HG02885 (cell line): ENCODE results near the gene ZNF668.
"Not testable (repeated sequence)": the region's sequence is repeated elsewhere in the genome, so short reads cannot be mapped to it uniquely, and the experiment has no call there.

ENCODE experiments used
- ATAC-seq: cut with Tn5 transposase; IDR thresholded peaks from one replicate; pipeline ENCODE4 v1.9.1; 2021; ENCODE audit warnings: mild to moderate bottlenecking; ENCODE audit not compliant: unreplicated experiment, poor library complexity

ZNF668 gene

DNA sequence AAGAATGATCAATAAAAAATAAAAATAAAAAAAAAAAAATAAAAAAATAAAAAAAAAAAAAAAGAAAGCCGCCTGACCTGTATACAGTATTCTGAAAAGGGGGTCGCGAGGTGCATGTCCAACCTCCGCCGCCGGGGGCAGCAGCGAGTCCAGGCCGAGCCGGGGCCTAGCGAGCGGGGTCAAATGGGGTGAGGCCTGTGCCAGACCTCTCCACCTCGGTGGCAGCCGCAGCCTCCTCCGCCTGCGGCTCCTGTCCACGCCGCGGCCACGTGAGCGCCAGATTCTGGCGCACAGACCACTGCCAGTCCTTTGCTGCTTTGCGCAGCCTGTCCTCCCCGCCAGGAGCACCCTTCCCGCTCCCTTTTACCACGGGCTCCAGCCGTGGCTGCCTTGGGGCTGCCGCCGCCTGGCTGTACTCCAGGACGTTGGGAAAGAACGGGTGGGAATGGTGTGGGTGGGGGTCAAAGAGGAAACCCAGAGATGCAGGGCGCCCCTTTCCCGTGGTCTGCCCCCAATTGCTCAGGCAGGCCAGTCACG lies 31.7 kb upstream of the ZNF668 start:
- ATAC-seq: no peak

DNA sequence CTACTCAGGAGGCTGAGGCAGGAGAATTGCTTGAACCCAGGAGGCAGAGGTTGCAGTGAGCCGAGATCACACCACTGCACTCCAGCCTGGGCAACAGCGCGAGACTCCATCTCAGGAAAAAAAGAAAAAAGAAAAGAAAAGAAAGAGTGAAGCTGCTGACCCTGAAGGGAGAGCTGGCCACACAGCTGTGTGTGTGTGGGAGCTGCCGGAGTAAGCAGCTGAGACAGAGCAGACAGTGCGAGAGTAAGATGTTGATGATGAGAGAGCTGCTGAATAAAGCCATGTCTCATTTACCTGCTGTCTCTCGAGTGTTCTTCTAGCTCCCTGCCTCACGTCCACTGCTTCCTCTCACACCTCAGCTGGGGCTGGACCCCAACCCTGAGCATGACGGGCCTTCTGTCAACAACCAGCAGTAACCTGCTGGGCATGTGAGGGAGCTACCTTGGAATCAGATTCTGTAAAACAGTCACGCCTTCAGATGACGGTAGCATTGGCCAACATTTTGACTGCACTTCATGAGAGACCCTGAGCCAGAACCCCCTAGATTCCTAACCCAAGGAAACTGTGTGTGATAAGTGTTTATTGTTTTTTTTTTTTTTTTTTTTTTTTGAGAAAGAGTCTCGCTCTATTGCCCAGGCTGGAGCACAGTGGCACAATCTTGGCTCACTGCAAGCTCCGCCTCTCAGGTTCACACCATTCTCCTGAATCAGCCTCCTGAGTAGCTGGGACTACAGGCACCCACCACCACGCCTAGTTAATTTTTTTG lies 27.0 kb upstream of the ZNF668 start:
- ATAC-seq: not testable (repeated sequence)

DNA sequence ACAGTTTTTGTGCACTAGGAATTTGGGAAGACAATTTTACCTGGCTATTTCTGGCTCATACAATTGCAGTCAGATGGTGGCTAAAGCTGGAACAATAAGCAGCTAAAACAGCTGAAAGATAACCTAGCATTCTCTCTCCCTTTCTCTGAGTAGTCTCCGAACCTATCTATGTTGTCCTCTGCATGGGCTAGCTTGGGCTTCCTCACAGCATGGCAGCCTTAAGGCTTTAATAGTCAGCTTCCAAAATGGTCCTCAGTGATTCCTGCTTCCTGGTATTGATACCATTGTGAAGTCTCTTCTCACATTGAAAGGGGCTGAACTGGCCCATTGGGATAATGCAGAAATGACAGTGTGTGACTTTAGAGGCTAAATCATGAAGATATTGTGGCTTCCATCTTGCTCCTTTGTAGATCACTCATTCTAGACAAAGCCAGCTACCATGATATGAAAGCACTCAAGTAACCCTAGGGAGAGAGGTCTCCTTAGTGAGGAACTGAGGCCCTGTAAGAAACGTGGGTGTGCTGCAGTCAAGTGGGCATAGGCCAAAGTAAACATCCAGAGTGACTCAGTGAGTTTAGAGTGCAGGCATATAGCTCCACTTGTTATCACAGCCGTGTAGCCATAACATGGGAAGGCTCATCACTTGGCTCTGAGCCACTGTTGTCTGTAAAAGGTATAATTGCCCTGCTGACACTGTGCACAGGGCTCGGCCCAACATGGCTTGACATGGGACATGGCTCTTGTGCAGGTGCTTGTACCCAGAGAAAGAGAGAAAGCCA lies 26.0 kb upstream of the ZNF668 start:
- ATAC-seq: no peak

DNA sequence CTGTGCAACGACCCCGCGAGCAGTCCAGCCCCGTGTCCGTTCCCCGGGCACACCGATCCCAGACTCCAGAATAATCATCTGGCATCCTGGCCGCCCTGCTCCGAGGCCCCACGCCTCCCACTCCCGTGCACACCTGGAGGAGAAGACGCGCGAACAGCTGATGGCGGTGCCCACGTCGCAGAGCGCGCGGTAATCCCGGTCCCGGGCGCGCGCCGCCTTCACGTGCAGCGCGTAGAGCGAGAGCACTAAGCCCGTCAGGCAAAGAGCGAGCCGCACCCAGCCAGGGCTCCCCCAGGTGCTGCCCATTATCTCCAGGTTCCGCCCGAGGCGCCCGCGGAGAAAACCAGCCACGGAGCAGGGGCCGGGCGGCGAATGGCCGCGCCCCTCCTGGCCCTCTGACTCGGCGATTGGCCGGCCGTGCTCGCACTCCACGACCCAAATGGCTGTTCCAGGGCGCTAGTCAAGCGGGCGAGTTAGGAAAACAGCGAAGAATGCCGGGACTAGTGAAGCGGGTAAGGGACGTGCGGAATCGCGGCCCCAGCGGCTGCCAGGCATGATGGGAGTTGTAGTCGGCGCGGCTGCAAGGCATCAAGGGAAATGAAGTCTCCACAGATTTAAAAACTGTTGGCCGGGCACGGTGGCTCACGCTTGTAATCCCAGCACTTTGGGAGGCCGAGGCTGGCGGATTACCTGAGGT lies 20.5 kb upstream of the ZNF668 start, which contains the start of gene VKORC1:
Gene VKORC1, minus strand, starts transcription at position 374 of the 697 bp plus-strand sequence. Its CDS starts 68 bp downstream, at position 306.
- ATAC-seq: peak; percentile 85

DNA sequence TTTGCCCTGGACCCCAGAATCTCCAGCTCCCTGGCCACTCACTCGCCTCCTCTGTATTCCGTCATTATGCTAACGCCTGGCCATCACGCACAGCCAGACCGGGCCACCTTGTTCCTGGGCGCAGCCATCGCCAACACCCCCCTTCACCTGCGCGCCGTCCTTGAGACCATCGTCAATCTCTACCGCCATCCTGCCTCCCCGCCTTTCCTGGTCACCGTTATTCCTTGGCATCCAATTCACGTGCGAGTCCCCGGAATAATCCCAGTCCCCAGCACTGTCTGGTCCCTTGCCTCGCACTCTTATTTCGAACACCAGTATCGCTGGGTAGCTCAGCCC lies 20.0 kb upstream of the ZNF668 start:
- ATAC-seq: peak; percentile 5

DNA sequence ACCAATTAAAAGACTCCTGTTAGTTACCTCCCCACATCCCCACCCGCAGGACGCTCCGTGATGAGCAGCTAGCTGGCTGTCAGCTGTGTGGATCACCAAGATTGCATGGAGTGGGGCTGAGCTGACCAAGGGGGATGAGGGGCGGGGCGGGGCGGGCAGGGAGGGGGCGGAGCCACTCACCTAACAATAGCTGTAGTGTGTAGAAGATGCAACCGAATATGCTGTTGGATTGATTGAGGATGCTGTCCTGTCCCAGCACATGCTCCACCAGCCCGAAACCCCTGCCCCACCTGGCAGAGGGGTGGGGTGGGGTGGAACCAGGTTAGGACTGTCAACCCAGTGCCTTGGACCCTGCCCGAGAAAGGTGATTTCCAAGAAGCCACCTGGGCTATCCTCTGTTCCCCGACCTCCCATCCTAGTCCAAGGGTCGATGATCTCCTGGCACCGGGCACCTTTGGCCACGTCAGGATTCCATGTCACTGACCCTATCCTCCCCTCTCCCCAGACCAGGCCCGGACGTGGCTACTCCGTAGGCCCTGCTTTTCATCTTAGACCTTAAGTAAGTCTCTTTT lies 19.2 kb upstream of the ZNF668 start:
- ATAC-seq: no peak

DNA sequence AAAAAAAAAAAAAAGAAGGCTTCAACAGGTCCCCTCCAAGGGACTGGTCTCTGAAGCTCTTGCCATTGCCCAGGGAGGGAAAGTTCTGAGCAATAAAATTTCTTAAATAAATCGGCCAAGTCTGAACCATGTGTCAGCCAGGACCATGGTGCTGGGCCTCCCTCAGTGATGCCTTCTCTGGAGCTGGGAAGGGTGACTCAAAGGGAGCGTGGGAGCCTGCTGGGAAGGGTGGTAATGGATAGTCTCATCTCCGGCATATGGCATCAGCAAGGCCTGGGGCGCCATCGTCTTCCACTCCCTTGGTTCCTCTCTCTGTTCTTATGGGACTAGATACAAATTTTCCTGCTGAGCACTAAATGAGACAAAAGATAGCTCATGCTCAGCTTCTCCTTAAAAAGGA lies 18.3 kb upstream of the ZNF668 start:
- no peak for ATAC-seq

DNA sequence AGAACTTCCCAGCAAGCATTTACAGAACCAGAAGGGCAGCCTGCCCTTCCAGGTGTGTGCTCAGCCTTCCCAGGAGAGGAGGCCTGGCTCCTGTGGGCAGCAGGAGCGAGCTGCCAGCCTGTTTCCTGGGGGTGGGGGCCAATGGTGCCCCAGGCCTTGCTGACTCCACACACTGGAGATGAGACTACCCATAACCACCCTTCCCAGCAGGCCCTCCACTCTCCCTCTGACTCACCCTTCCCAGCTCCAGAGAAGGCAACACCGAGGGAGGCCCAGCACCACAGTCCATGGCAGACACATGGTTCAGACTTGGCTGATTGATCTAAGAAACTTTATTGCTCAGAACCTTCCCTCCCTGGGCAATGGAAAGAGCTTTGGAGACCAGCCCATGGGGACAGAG lies 16.5 kb upstream of the ZNF668 start:
- no peak for ATAC-seq

DNA sequence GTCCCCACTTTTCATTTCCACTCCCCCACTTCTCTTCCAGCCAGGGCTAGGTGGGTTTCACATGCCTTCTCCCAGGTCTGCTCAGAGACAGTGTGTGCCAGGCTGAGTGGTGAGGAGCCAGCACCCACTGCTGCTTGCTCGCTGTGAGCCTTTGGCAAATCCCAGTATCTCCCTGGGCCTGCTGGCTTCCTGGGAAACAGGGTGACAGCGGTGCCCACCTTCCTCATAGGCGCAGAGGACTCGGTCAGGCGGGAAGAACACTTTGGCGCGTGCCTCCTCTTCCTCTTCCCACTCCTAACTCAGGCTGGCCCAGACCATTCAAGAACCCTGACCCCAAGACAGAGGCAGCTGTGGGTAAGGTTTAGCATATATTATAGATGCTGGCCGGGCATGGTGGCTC lies 15.2 kb upstream of the ZNF668 start:
- ATAC-seq: no peak

DNA sequence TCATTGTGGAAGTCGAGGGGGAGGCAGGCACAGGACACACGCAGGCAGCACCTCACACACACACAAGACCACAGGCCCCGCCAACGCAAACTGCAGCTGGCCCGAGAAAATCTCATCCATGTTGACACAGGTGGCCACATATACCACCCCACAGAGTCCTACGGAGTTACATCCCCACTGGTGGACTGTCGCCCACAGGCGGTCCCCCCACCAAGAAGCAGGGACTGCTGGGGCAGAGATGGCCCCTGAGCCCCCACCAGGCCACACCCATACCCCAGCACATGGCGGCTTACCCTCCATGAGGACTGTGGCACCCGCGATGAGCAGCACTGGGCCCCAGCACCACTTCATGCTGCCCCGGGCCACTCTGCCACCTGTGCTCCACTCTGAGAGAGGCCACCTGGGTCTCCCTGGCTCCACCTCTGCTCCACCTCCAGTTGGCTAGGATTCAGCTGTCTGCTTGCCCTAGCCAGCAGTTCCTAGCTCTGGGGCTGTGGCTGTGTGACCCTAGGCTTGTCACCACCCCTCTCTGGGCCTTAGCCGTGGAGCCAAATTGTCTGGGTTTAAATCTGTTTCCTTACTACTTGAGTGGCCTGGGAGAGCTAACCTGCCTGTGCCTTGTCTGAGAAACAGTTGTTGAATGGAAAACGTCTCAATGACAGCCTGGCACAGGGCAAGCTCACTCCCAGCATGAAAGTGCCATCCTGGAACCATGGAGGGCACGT lies 14.6 kb upstream of the ZNF668 start, which contains the start of gene PRSS53:
Gene PRSS53, minus strand, starts transcription at position 485 of the 725 bp plus-strand sequence. Its CDS starts 134 bp downstream, at position 351.
- no peak for ATAC-seq

DNA sequence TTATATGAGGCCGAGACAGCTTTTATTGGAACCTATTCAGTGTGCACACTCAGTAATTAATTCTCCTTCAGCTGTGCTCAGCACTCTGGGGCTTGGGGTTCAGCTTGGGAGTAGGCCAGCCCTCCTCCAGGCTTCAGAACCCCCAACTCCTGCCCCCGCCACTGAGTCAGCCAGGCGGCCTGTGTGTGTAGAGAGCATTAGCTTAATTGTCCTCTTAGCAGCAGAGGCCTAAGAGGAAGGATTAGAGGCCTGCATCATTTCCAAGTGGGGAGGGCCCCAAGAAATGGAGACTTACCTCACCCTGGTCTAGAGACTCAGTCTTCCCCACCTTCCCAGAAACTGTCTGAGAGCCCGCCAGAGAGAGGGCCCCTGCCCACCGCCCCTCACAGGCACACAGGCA lies 13.9 kb upstream of the ZNF668 start:
- no peak for ATAC-seq

DNA sequence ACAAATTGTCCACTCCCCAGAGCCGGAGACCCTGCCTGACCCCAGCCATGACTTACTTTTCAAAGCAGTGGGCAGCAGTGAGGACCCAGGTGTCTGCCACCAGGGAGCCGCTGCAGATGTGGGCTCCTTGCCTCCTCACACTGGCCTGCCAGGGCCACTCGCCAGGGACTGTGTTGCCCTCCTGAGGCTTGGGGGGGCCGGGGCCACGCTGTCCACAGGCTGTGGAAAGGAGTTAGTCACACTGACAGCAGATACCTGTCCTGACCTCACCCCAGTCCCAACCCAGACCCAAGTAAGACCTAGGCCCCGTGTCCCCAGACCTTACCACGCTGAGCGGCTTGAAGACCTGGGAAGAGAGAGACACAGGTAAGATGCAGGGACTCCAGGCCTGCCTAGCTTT lies 13.4 kb upstream of the ZNF668 start:
- ATAC-seq: no peak

DNA sequence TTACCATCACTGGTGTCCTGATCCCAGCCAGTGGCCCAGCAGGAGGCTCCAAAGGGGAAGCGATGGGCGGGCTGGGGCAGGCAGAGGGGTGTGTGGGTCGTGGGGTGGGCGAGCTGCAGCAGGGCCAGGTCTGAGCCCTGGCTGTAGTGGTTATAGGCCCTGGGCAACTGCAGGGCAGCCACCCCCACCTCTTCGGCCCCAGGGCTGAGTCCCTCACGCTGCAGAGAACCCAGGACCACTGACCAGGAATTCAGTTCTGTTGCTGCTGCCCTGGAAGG lies 12.5 kb upstream of the ZNF668 start:
- ATAC-seq: no peak

DNA sequence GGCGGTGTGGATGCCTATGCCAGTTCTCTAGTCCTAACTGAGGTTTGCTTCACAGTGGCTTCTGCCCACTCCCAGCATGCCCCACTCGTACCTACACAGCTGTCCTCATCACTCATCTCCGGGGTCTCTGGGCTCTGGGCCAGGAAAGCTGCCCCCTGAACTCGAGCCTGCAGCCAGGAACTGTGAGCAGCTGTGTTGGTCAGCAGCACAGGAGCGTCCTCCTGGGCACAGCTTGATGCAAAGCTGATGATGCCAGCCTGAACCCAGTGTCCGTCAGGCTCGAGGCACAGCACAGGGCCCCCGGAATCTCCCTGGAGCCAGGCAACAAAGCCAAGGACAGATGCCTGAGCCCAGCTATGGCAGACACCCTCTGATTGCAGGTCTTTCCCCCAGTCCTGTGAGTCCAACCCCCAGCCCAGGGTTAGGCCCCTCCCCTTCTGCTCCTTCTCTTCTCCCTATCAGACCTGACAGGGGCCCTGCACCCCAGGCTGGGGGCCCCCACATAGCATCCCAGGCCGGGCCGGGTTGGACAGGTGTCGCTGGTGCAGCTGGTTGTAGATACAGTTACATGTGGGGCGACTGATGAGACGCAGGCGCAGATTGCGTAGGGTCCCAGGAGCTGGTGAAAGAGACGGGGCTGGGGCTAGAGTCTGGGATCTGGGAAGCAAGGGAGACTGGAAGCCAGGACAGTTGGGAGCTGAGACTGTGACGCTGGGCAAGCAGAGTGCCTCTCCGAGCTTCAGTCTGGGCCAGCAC lies 12.0 kb upstream of the ZNF668 start:
- ATAC-seq: no peak

DNA sequence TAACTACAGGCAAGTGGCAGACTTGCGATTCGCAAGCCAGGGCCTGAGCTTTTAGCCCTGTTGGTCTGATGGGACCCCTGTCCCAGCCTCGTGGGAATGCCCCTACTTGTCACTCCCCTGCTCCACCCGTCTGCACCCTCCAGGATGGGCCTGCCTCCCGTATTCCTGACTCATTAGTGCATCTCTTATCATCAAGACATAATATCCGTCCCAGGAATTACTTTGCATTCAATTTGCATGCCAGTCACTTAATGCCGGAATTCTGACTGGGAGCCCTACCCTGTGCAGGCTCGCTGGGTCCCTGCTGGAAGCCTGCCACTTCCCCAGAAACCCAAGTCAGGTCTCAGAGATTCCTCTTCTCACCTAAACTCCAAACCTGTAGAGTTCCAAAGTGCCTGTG lies 11.4 kb upstream of the ZNF668 start:
- ATAC-seq: no peak

DNA sequence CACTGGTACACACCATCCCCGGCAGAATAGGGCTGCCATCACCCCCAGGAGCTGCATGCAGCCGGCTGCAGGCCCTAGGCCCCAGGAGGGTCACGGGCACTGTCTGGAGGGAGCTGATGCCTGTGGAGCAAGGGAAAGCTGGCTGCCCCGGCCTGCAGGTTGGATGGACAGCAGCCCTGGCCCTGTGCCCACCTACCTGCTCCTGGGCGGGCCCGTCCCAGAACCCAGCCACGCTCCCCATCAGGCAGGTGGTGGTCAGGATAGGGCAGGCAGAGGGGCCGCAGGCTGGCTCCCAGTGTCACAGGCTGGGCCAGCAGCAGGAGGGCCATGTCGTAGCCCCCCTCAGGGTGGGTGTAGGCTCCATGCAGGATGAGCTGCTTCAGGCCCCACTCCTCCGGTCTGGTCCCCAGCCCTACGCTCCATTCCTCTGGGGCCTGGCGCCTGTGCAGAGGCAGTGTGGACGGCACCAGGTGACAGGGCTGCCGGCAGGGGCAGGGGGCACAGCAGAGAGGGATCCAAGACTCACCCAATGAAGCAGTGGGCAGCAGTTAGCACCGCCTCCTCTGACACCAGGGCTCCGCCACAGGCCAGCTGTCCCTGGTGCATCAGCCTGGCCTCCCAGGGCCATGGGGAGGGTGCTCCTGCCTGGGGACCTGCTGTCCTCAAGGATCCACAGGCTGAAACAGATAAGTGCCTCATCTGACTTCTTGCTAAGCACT lies 10.7 kb upstream of the ZNF668 start:
- no peak for ATAC-seq

DNA sequence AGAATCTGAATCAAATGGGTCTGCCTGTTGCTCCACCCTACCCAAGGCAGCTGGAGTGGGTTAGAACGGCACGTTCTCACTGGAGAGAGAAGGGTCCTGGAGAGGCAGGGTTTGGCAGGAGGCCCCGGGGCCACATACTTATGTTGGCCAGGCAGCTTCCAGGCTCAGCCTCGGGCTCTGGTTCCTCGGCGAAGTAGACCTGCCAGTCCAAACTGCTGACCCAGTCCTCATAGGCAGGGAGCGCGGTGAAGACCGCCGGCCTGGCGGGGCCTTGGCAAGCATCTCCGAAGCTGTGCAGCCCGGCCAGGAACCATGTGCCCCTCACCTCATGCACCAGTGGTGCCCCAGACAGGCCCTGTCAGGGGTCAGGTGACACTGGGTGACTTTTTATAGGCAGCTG lies 9.9 kb upstream of the ZNF668 start:
- ATAC-seq: no peak

DNA sequence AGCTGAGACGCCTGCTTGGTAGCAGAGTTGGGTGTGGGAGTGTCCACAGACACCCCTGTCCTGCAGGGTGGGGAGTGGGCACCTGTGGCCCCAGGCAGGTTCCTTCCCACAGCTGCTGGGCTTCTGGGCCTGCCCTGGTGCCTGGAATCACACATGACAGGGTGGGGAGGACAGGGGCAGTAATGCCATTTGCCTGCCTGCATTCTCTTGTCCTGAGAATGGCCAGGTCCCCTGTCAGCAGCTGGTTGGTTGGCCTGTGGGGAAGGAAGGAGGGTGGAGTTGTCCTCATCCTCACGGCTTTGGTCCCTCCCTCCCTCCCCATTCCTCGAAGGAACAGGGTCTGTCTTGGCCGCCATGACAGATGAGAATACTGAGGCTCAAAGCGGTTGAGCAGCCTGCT lies 9.5 kb upstream of the ZNF668 start:
- ATAC-seq: no peak

DNA sequence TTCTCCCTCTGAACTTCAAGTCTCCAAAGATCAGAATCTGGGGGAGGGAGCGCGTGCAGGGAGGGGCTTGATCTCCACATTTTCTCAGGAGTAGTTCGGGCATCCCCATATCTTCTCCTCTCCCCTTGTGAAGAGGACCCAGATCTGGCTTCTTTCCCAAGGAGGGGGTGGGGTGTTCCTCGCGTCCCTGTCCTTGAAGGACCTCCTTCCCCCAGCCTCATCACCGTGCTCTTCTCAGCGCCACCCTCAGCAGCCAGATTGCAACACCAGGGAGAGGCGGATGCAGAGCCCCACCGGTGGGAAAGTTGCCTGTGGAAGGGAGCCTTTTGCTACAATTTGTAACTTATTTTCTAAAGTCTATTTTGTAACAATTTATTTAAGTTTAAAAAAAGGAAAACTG lies 9.0 kb upstream of the ZNF668 start:
- no peak for ATAC-seq
